ENCODE results near the gene TKT.
"Not testable (repeated sequence)": the region's sequence is repeated elsewhere in the genome, so short reads cannot be mapped to it uniquely, and the experiment has no call there.

Gene TKT

GRCh38 chr3:53269193-53269592 is 13.4 kb upstream of the TKT start:
- H3K4me1 Mint-ChIP-seq = peaks cover 12% of the 10 kb centered on the region
- not testable (repeated sequence) for DNase-seq, H3K4me3 Mint-ChIP-seq, H3K27ac Mint-ChIP-seq, H3K27me3 Mint-ChIP-seq, H3K9me3 Mint-ChIP-seq, ATAC-seq

GRCh38 chr3:53267766-53268165 is 11.9 kb upstream of the TKT start:
- Mint-ChIP-seq H3K27ac (no peak overlapping the region), H3K27me3 (no peaks in the 10 kb centered on the region), H3K4me1 (peaks cover 12% of the 10 kb centered on the region), H3K9me3 (no peaks in the 10 kb centered on the region), H3K4me3 (no peak overlapping the region)
- DNase-seq (no peak), ATAC-seq (no peak)

- Mint-ChIP-seq H3K9me3 (no peaks in the 10 kb centered on the region), H3K4me1 (peaks cover 1% of the 10 kb centered on the region), H3K27ac (peak overlapping the region in 1 of 2 donors; percentile 56), H3K27me3 (no peaks in the 10 kb centered on the region), H3K4me3 (no peak overlapping the region)
- no peak for ATAC-seq
- no peak for DNase-seq
Observed at GRCh38 chr3:53264718-53265117, 8.9 kb upstream of the TKT start.

GRCh38 chr3:53263907-53264306 is 8.1 kb upstream of the TKT start:
- no peak for DNase-seq
- no peaks in the 10 kb centered on the region for H3K9me3 Mint-ChIP-seq
- ATAC-seq = no peak
- H3K4me1 Mint-ChIP-seq = no peaks in the 10 kb centered on the region
- no peak overlapping the region for H3K27ac Mint-ChIP-seq
- H3K27me3 Mint-ChIP-seq = no peaks in the 10 kb centered on the region
- H3K4me3 Mint-ChIP-seq = no peak overlapping the region

DNA sequence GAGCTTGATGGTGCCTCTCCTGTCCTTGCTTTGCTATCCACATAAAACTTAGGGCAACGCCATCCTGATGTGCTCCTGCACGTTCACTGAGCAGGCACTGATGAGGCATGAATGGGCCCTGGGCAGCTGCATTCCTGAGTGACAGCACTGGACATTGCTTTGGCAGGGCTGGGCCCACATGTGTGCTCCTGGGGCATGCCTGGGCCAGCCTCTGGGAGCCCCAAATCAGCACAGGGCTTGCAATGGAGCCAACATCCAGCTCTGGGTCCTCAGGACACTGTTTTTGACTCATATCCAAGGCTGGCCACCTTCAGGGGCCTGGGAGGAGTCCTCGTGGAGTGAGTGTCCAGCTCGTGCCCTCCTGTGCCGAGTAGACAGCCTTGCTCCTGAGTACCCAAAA is 5.9 kb upstream of the TKT start:
- H3K4me1 Mint-ChIP-seq = no peaks in the 10 kb centered on the region
- no peak for DNase-seq
- no peak overlapping the region for H3K27ac Mint-ChIP-seq
- H3K27me3 Mint-ChIP-seq = no peaks in the 10 kb centered on the region
- H3K4me3 Mint-ChIP-seq = no peak overlapping the region
- ATAC-seq = no peak
- no peaks in the 10 kb centered on the region for H3K9me3 Mint-ChIP-seq

DNA sequence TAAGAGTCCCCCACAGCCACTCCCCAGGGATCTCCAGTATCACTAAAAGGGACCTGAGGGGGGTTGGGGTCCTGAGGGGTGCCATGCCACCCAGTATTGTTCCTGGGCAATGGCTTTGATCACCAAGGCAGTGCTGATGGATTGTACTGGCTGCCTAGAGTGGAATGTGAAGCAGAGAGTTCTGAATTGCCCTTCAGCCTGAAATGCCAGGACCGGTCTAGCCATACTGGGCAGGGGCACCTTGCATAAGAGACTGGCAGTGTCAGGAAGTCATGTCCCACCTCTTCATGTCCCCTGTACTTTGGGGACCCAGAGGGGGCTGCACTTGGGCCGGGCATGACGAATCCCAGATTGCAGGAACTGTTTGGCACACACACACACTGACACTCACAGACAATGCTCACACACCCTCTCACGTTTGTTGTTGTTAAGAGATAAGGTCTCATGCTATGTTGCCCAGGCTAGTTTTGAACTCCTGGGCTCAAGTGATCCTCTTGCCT is 4.5 kb upstream of the TKT start:
- H3K9me3 Mint-ChIP-seq = no peaks in the 10 kb centered on the region
- H3K27ac Mint-ChIP-seq = no peak overlapping the region
- no peak for ATAC-seq
- H3K4me1 Mint-ChIP-seq = peaks cover 4% of the 10 kb centered on the region
- H3K27me3 Mint-ChIP-seq = no peaks in the 10 kb centered on the region
- DNase-seq = no peak
- H3K4me3 Mint-ChIP-seq = no peak overlapping the region

DNA sequence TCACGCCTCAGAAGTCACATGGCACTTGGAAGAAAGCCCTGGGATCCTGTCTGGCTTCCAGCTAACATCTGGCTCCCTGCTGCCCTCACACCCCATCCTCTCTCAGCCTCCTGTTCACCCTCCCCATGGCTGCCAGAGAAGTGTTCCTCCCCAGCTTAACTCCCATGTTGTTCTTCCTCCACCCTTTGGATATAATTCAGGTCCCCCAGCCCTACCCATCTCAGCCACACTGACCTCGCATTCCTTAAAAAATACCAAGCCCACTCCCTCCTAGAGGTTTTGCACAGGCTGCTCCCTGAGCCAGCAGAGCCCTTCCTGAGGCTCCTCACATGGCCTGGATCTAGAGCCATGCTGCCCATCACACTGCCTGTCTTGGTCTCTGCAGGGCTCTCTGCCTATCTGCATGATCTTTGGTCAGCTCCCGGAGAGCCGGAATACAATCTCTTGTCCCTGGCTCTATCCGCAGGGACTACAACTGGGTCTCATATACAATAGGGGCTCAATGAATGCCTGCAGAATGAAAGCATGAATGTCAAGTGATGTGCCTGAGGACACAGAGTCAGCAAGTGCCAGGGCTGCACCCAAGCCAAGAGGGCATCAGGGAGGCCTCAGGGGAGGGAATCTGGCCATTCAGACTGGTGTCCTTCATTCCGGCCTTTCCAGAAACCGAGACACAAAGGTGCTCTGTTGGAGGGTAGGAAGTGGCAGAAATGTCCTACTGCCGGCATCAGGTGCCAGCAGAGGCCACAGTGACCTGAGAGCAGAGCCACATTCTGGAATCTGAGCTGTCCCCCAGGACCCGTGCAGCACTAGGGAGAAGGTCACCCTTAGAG is 3.8 kb upstream of the TKT start:
- DNase-seq (no peak), ATAC-seq (no peak)
- Mint-ChIP-seq H3K9me3 (no peaks in the 10 kb centered on the region), H3K27ac (no peak overlapping the region), H3K27me3 (no peaks in the 10 kb centered on the region), H3K4me3 (no peak overlapping the region), H3K4me1 (peaks cover 6% of the 10 kb centered on the region)

GRCh38 chr3:53258600-53259426 is 3.0 kb upstream of the TKT start:
- no peak for ATAC-seq
- Mint-ChIP-seq H3K27me3 (no peaks in the 10 kb centered on the region), H3K4me1 (peaks cover 14% of the 10 kb centered on the region), H3K9me3 (no peaks in the 10 kb centered on the region), H3K4me3 (no peak overlapping the region), H3K27ac (no peak overlapping the region)
- no peak for DNase-seq

DNA sequence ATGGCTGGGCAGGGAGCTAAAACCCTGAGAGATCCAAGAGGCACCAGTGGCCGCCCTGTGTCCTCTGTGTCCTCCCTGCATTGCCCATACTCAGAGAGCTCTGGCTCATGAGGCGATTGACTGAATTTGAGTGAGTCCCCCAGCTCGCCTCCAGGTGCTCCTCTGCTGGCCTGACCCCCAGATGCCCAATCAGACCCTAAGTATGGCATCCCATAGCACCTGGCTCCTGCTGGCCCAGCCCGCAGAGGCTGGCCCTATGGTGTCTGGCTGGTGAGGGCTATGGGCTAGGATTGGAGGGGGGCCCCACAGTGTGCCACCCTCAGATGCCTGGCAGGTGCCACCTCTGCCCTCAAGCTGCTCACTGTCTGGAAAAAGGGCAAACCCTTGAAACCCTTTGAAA is 1.6 kb upstream of the TKT start:
- ATAC-seq (no peak), DNase-seq (no peak)
- Mint-ChIP-seq H3K4me1 (peaks cover 26% of the 10 kb centered on the region), H3K27me3 (no peaks in the 10 kb centered on the region), H3K9me3 (no peaks in the 10 kb centered on the region), H3K27ac (no peak overlapping the region), H3K4me3 (no peak overlapping the region)

DNA sequence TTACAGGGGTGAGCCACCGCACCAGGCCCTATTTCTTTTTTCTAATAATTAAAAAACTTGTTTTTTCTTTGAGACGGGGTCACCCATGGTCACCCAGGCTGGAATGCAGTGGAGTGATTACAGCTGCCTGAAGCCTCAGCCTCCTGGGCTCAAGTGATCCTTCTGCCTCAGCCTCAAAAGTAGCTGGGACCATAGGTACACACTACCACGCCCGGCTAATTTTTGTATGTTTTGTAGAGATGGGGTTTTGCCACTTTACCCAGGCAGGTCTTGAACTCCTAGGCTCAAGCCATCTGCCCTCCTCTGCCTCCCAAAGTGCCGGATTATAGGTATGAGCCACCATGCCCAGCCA is 858 bp upstream of the TKT start:
- no peak for DNase-seq
- Mint-ChIP-seq H3K27ac (no peak overlapping the region), H3K4me3 (no peak overlapping the region), H3K27me3 (no peaks in the 10 kb centered on the region), H3K9me3 (no peaks in the 10 kb centered on the region), H3K4me1 (peaks cover 34% of the 10 kb centered on the region)
- no peak for ATAC-seq

GRCh38 chr3:53255423-53255774 is 423 bp downstream of the TKT start:
- H3K27me3 Mint-ChIP-seq = no peaks in the 10 kb centered on the region
- peaks cover 47% of the 10 kb centered on the region for H3K4me1 Mint-ChIP-seq
- peak overlapping the region; percentile 93 to 97 for H3K4me3 Mint-ChIP-seq
- H3K9me3 Mint-ChIP-seq = no peaks in the 10 kb centered on the region
- peak in 1 of 2 donors; percentile 52 for DNase-seq
- ATAC-seq = peak; percentile 75
- H3K27ac Mint-ChIP-seq = peak overlapping the region; percentile 94 to 98

DNA sequence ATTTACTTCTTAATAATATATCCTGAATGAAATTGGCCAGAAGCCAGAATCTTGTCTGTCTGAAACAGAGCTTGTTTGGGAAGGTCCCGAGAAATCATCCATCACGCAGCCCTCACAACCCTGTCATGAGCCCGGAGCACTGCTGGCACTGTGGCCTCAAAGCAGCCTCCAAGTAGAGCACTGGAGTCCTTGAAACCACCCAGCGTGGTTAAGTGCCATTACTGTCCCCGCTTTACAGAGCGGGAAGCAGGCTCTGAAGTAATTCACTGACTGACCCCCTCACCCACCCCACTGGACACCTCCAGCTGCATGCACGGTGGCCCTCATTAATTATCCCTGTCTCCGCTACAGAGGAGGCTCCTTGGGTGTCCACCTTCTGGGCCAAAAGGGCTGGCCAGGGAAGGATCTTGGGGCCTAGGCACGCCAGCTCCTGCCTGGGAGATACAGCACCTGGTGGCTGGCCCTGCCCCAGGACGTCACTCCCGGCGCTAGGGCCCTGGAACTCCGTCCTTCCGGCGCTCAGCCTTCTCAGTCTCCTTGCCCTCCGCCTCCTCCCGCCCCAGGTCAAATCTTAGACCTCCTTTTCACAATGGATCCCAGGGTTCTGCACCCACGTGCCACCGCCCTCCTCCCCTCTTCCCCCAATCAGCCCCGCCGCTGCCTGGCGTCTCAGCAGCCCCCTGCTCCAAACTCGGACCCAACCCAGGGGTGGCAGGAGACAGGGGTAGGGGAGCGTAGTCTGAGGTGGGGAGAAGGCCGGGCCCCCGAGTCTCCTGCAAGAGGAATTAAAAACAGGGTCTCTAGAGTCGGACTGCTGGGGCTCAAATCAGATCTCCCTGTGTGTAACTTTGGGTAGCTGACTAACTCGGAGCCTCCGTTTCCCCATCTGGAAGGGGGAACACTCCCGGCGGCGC is 1.1 kb downstream of the TKT start:
- ATAC-seq = peak; percentile 75
- Mint-ChIP-seq H3K4me1 (peaks cover 53% of the 10 kb centered on the region), H3K9me3 (no peaks in the 10 kb centered on the region), H3K27ac (peak overlapping the region; percentile 94 to 98), H3K4me3 (peak overlapping the region; percentile 93 to 97), H3K27me3 (no peaks in the 10 kb centered on the region)
- DNase-seq = peak; percentile 55 to 70

- Mint-ChIP-seq H3K27ac (peak overlapping the region; percentile 40 to 75), H3K27me3 (no peaks in the 10 kb centered on the region), H3K4me3 (peak overlapping the region; percentile 93 to 97), H3K9me3 (no peaks in the 10 kb centered on the region), H3K4me1 (peaks cover 58% of the 10 kb centered on the region)
- ATAC-seq (no peak), DNase-seq (peak in 1 of 2 donors; percentile 26)
Observed at GRCh38 chr3:53253707-53254508, 1.9 kb downstream of the TKT start.

DNA sequence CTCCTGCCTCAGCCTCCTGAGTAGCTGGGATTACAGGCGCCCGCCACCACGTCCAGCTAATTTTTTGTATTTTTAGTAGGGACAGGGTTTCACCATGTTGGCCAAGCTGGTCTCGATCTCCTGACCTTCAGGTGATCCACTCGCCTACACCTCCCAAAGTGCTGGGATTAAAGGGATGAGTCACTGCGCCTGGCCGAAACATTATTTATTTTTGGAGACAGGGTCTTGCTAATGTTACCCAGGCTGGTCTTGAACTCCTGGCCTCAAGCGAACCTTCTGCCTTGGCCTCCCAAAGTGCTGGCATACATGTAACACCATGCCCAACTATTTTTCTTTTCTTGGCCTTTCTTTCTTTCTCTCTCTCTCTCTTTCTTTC is 2.9 kb downstream of the TKT start:
- not testable (repeated sequence) for DNase-seq, H3K9me3 Mint-ChIP-seq, ATAC-seq, H3K27me3 Mint-ChIP-seq
- peak overlapping the region; percentile 69 to 97 for H3K4me3 Mint-ChIP-seq
- H3K4me1 Mint-ChIP-seq = peaks cover 67% of the 10 kb centered on the region
- H3K27ac Mint-ChIP-seq = peak overlapping the region in 1 of 2 donors; percentile 38

All from stimulated activated naive CD8-positive, alpha-beta T cell treated with anti-CD3 and anti-CD28 coated beads, Interleukin-15, amount 100 ng/mL, for 72 hours (primary cell).